CD4-positive, alpha-beta T cell treated with Interleukin-15 for 1 hour (primary cell): ENCODE data around the gene TMEM125.

Experiments used
- DNase-seq: peaks from one replicate; pipeline ENCODE4 v3.0.0-alpha.2; 2020

TMEM125 gene

GRCh38 chr1:43294761-43295160 lies 25.0 kb downstream of the TMEM125 start:
- DNase-seq, result no peak

- no peak for DNase-seq
These were observed 26.4 kb downstream of the TMEM125 start for GRCh38 chr1:43296207-43296606.

- no peak for DNase-seq
These were observed 28.3 kb downstream of the TMEM125 start for GRCh38 chr1:43298055-43298454.

GRCh38 chr1:43299101-43299500 lies 29.3 kb downstream of the TMEM125 start:
- DNase-seq, result no peak

GRCh38 chr1:43300378-43301094 lies 30.8 kb downstream of the TMEM125 start, which contains the start of gene TIE1:
TSS of gene TIE1 (plus strand) at chr1:43300982. CDS start at chr1:43301072, 90 bp downstream.
- no peak for DNase-seq

- DNase-seq, result no peak
These were observed 32.4 kb downstream of the TMEM125 start for GRCh38 chr1:43302201-43302600.

- DNase-seq, result no peak
These were observed 33.1 kb downstream of the TMEM125 start for GRCh38 chr1:43302721-43303470.

GRCh38 chr1:43303471-43304313 lies 33.9 kb downstream of the TMEM125 start:
- no peak for DNase-seq

- DNase-seq, result no peak
These were observed 34.5 kb downstream of the TMEM125 start for GRCh38 chr1:43304314-43304681.

GRCh38 chr1:43304771-43305300 lies 35.1 kb downstream of the TMEM125 start:
- DNase-seq, result no peak

- DNase-seq, result no peak
These were observed 35.7 kb downstream of the TMEM125 start for GRCh38 chr1:43305461-43305860.

GRCh38 chr1:43305926-43306687 lies 36.3 kb downstream of the TMEM125 start:
- no peak for DNase-seq

GRCh38 chr1:43306688-43307457 lies 37.1 kb downstream of the TMEM125 start:
- no peak for DNase-seq

GRCh38 chr1:43307458-43308158 lies 37.8 kb downstream of the TMEM125 start:
- no peak for DNase-seq

GRCh38 chr1:43308635-43309404 lies 39.0 kb downstream of the TMEM125 start:
- DNase-seq, result no peak

- no peak for DNase-seq
These were observed 39.7 kb downstream of the TMEM125 start for GRCh38 chr1:43309405-43310025.

- DNase-seq, result no peak
These were observed 41.7 kb downstream of the TMEM125 start for GRCh38 chr1:43311521-43311920.

- DNase-seq, result no peak
These were observed 42.4 kb downstream of the TMEM125 start for GRCh38 chr1:43312212-43312623.

- no peak for DNase-seq
These were observed 43.1 kb downstream of the TMEM125 start for GRCh38 chr1:43312663-43313515.
